ENCODE results near the gene YIPF1.

YIPF1 gene

GRCh38 chr1:53929246-53929960, 39.8 kb upstream of the YIPF1 start:
- Histone ChIP-seq H3K9me3 (ENCODE audit: insufficient read depth, low read length) (peaks cover 24% of the 10 kb centered on the region), H3K9ac (ENCODE audit: insufficient read length, low read depth) (no peak overlapping the region), H3K27me3 (ENCODE audit: insufficient read depth, insufficient read length) (no peaks in the 10 kb centered on the region), H3K36me3 (ENCODE audit: insufficient read depth, insufficient read length, low read length) (peaks cover 29% of the 10 kb centered on the region), H3K4me1 (ENCODE audit: insufficient read depth, insufficient read length) (no peaks in the 10 kb centered on the region), H3K4me3 (ENCODE audit: insufficient read length, low read depth) (no peak overlapping the region)
- TF ChIP-seq ZNF274 (IDR thresholded peaks at IDR 0.05; ENCODE audit: low read depth, low read length) (no peak), YY1 (IDR thresholded peaks at IDR 0.05; ENCODE audit: insufficient read depth, insufficient read length) (no peak), SUZ12 (IDR thresholded peaks at IDR 0.05; ENCODE audit: extremely low read depth, insufficient read depth, insufficient read length) (no peak)
- no peak for DNase-seq (ENCODE audit: low read depth, low spot score)

GRCh38 chr1:53927376-53927881, 37.8 kb upstream of the YIPF1 start:
- Histone ChIP-seq H3K36me3 (ENCODE audit: insufficient read depth, insufficient read length, low read length) (peaks cover 40% of the 10 kb centered on the region), H3K9me3 (ENCODE audit: insufficient read depth, low read length) (peaks cover 7% of the 10 kb centered on the region), H3K27me3 (ENCODE audit: insufficient read depth, insufficient read length) (no peaks in the 10 kb centered on the region), H3K4me3 (ENCODE audit: insufficient read length, low read depth) (no peak overlapping the region), H3K9ac (ENCODE audit: insufficient read length, low read depth) (no peak overlapping the region), H3K4me1 (ENCODE audit: insufficient read depth, insufficient read length) (no peaks in the 10 kb centered on the region)
- no peak for DNase-seq (ENCODE audit: low read depth, low spot score)
- no peak for TF ChIP-seq ZNF274 (IDR thresholded peaks at IDR 0.05; ENCODE audit: low read depth, low read length)
- TF ChIP-seq YY1 (IDR thresholded peaks at IDR 0.05; ENCODE audit: insufficient read depth, insufficient read length): no peak
- TF ChIP-seq SUZ12 (IDR thresholded peaks at IDR 0.05; ENCODE audit: extremely low read depth, insufficient read depth, insufficient read length): no peak

GRCh38 chr1:53919675-53920066, 30.1 kb upstream of the YIPF1 start:
- no peak overlapping the region for H3K9ac ChIP-seq (ENCODE audit: insufficient read length, low read depth)
- H3K36me3 ChIP-seq (ENCODE audit: insufficient read depth, insufficient read length, low read length): peaks cover 34% of the 10 kb centered on the region
- TF ChIP-seq YY1 (IDR thresholded peaks at IDR 0.05; ENCODE audit: insufficient read depth, insufficient read length): no peak
- TF ChIP-seq ZNF274 (IDR thresholded peaks at IDR 0.05; ENCODE audit: low read depth, low read length): no peak
- no peak for TF ChIP-seq SUZ12 (IDR thresholded peaks at IDR 0.05; ENCODE audit: extremely low read depth, insufficient read depth, insufficient read length)
- no peak overlapping the region for H3K4me3 ChIP-seq (ENCODE audit: insufficient read length, low read depth)
- no peaks in the 10 kb centered on the region for H3K27me3 ChIP-seq (ENCODE audit: insufficient read depth, insufficient read length)
- no peaks in the 10 kb centered on the region for H3K4me1 ChIP-seq (ENCODE audit: insufficient read depth, insufficient read length)
- no peaks in the 10 kb centered on the region; the same call in 1 of the 2 replicates for H3K9me3 ChIP-seq (ENCODE audit: insufficient read depth, low read length)
- no peak for DNase-seq (ENCODE audit: low read depth, low spot score)

GRCh38 chr1:53918343-53918742, 28.7 kb upstream of the YIPF1 start:
- no peak for DNase-seq (ENCODE audit: low read depth, low spot score)
- H3K4me3 ChIP-seq (ENCODE audit: insufficient read length, low read depth): no peak overlapping the region
- H3K36me3 ChIP-seq (ENCODE audit: insufficient read depth, insufficient read length, low read length): peaks cover 28% of the 10 kb centered on the region
- no peaks in the 10 kb centered on the region; the same call in 1 of the 2 replicates for H3K9me3 ChIP-seq (ENCODE audit: insufficient read depth, low read length)
- no peak overlapping the region for H3K9ac ChIP-seq (ENCODE audit: insufficient read length, low read depth)
- TF ChIP-seq ZNF274 (IDR thresholded peaks at IDR 0.05; ENCODE audit: low read depth, low read length) (no peak), SUZ12 (IDR thresholded peaks at IDR 0.05; ENCODE audit: extremely low read depth, insufficient read depth, insufficient read length) (no peak), YY1 (IDR thresholded peaks at IDR 0.05; ENCODE audit: insufficient read depth, insufficient read length) (no peak)
- no peaks in the 10 kb centered on the region for H3K27me3 ChIP-seq (ENCODE audit: insufficient read depth, insufficient read length)
- peaks cover 4% of the 10 kb centered on the region for H3K4me1 ChIP-seq (ENCODE audit: insufficient read depth, insufficient read length)

- DNase-seq (ENCODE audit: low read depth, low spot score): no peak
- Histone ChIP-seq H3K9me3 (ENCODE audit: insufficient read depth, low read length) (no peaks in the 10 kb centered on the region; the same call in 1 of the 2 replicates), H3K36me3 (ENCODE audit: insufficient read depth, insufficient read length, low read length) (peaks cover 7% of the 10 kb centered on the region), H3K4me3 (ENCODE audit: insufficient read length, low read depth) (no peak overlapping the region), H3K4me1 (ENCODE audit: insufficient read depth, insufficient read length) (peaks cover 12% of the 10 kb centered on the region), H3K27me3 (ENCODE audit: insufficient read depth, insufficient read length) (no peaks in the 10 kb centered on the region), H3K9ac (ENCODE audit: insufficient read length, low read depth) (no peak overlapping the region)
- TF ChIP-seq SUZ12 (IDR thresholded peaks at IDR 0.05; ENCODE audit: extremely low read depth, insufficient read depth, insufficient read length): no peak
- no peak for TF ChIP-seq YY1 (IDR thresholded peaks at IDR 0.05; ENCODE audit: insufficient read depth, insufficient read length)
- no peak for TF ChIP-seq ZNF274 (IDR thresholded peaks at IDR 0.05; ENCODE audit: low read depth, low read length)
Observed at GRCh38 chr1:53913352-53914033, 23.9 kb upstream of the YIPF1 start.

GRCh38 chr1:53911442-53911841, 21.8 kb upstream of the YIPF1 start:
- DNase-seq (ENCODE audit: low read depth, low spot score): no peak
- TF ChIP-seq ZNF274 (IDR thresholded peaks at IDR 0.05; ENCODE audit: low read depth, low read length): no peak
- no peak for TF ChIP-seq SUZ12 (IDR thresholded peaks at IDR 0.05; ENCODE audit: extremely low read depth, insufficient read depth, insufficient read length)
- TF ChIP-seq YY1 (IDR thresholded peaks at IDR 0.05; ENCODE audit: insufficient read depth, insufficient read length): no peak

GRCh38 chr1:53909946-53910345, 20.3 kb upstream of the YIPF1 start:
- Histone ChIP-seq H3K36me3 (ENCODE audit: insufficient read depth, insufficient read length, low read length) (peaks cover 4% of the 10 kb centered on the region), H3K9me3 (ENCODE audit: insufficient read depth, low read length) (no peaks in the 10 kb centered on the region), H3K4me3 (ENCODE audit: insufficient read length, low read depth) (no peak overlapping the region), H3K27me3 (ENCODE audit: insufficient read depth, insufficient read length) (no peaks in the 10 kb centered on the region), H3K9ac (ENCODE audit: insufficient read length, low read depth) (no peak overlapping the region), H3K4me1 (ENCODE audit: insufficient read depth, insufficient read length) (peaks cover 15% of the 10 kb centered on the region)
- no peak for DNase-seq (ENCODE audit: low read depth, low spot score)
- TF ChIP-seq SUZ12 (IDR thresholded peaks at IDR 0.05; ENCODE audit: extremely low read depth, insufficient read depth, insufficient read length) (no peak), YY1 (IDR thresholded peaks at IDR 0.05; ENCODE audit: insufficient read depth, insufficient read length) (no peak), ZNF274 (IDR thresholded peaks at IDR 0.05; ENCODE audit: low read depth, low read length) (no peak)

More at GRCh38 chr1:53911442-53911841, 21.8 kb upstream of the YIPF1 start:
- Histone ChIP-seq H3K9ac (ENCODE audit: insufficient read length, low read depth) (no peak overlapping the region), H3K9me3 (ENCODE audit: insufficient read depth, low read length) (no peaks in the 10 kb centered on the region), H3K4me1 (ENCODE audit: insufficient read depth, insufficient read length) (peaks cover 15% of the 10 kb centered on the region), H3K27me3 (ENCODE audit: insufficient read depth, insufficient read length) (no peaks in the 10 kb centered on the region), H3K4me3 (ENCODE audit: insufficient read length, low read depth) (no peak overlapping the region), H3K36me3 (ENCODE audit: insufficient read depth, insufficient read length, low read length) (peaks cover 4% of the 10 kb centered on the region)

All from NT2/D1 (cell line).